Measurements from ENCODE around the gene SMARCD3.

The SMARCD3 gene

GRCh38 chr7:151260471-151260870 lies 12.0 kb upstream of the SMARCD3 start:
- TF ChIP-seq SPI1 (IDR thresholded peaks at IDR 0.05; ENCODE audit: borderline replicate concordance, low read depth) (no peak), CTCF (IDR thresholded peaks at IDR 0.05; ENCODE audit: insufficient read depth, low read length) (no peak), GABPA (IDR thresholded peaks at IDR 0.05; ENCODE audit: low read depth) (no peak), POLR2AphosphoS5 (IDR thresholded peaks at IDR 0.05; ENCODE audit: low read depth) (no peak), REST (IDR thresholded peaks at IDR 0.05; ENCODE audit: insufficient replicate concordance, low read depth) (no peak)
- H3K27ac ChIP-seq (replicated peaks): no peak overlapping the region
- DNase-seq (ENCODE audit: low read depth in 1 of 2, low spot score in 1 of 2): no peak
- no peak overlapping the region for H3K4me3 ChIP-seq (replicated peaks; ENCODE audit: insufficient read depth, low read length)
- no peaks in the 10 kb centered on the region for H3K27me3 ChIP-seq (ENCODE audit: insufficient read depth, poor library complexity, severe bottlenecking)

GRCh38 chr7:151257990-151258389 lies 9.5 kb upstream of the SMARCD3 start:
- DNase-seq (ENCODE audit: low read depth in 1 of 2, low spot score in 1 of 2): no peak

More at GRCh38 chr7:151257990-151258389, 9.5 kb upstream of the SMARCD3 start:
- TF ChIP-seq REST (IDR thresholded peaks at IDR 0.05; ENCODE audit: insufficient replicate concordance, low read depth) (no peak), CTCF (IDR thresholded peaks at IDR 0.05; ENCODE audit: insufficient read depth, low read length) (no peak), GABPA (IDR thresholded peaks at IDR 0.05; ENCODE audit: low read depth) (no peak), POLR2AphosphoS5 (IDR thresholded peaks at IDR 0.05; ENCODE audit: low read depth) (no peak), SPI1 (IDR thresholded peaks at IDR 0.05; ENCODE audit: borderline replicate concordance, low read depth) (no peak)
- Histone ChIP-seq H3K4me3 (replicated peaks; ENCODE audit: insufficient read depth, low read length) (no peak overlapping the region), H3K27me3 (ENCODE audit: insufficient read depth, poor library complexity, severe bottlenecking) (peaks cover 5% of the 10 kb centered on the region), H3K27ac (replicated peaks) (no peak overlapping the region)
